Stimulated activated naive CD8-positive, alpha-beta T cell treated with anti-CD3 and anti-CD28 coated beads, Interleukin-15, amount 100 ng/mL, for 72 hours (primary cell): Measurements from ENCODE around the gene SDC4.
A peak's percentile ranks its signal among the peaks of the same experiment; 100 is the strongest.

Experiments used
- ATAC-seq: fragments of 150-1000 bp; cut with Tn5 transposase; 2 replicates; pipeline ENCODE4 v1.10.0; 2021; ENCODE audit warnings: mild to moderate bottlenecking, moderate library complexity
- DNase-seq, 2 donors: peaks; one replicate each; pipeline ENCODE4 v3.0.0; 2021 to 2022
- H3K27ac Mint-ChIP-seq, 2 donors: one replicate each; pipeline ENCODE4 v1.8.0; 2022; ENCODE audit warnings: mild to moderate bottlenecking in 2 of 2, mixed read lengths in 2 of 2, moderate library complexity in 2 of 2
- H3K27me3 Mint-ChIP-seq: one replicate; pipeline ENCODE4 v1.8.0; 2022; ENCODE audit warnings: mixed read lengths
- H3K4me1 Mint-ChIP-seq: one replicate; pipeline ENCODE4 v1.8.0; 2022; ENCODE audit warnings: mild to moderate bottlenecking, mixed read lengths
- H3K4me3 Mint-ChIP-seq, 2 donors: one replicate each; pipeline ENCODE4 v1.8.0; 2022; ENCODE audit warnings: mild to moderate bottlenecking in 2 of 2, mixed read lengths in 2 of 2, moderate library complexity in 1 of 2
- H3K9me3 Mint-ChIP-seq, 2 donors: one replicate each; pipeline ENCODE4 v1.8.0; 2022; ENCODE audit warnings: mixed read lengths in 2 of 2

Gene SDC4

GRCh38 chr20:45288860-45289259 is 59.4 kb downstream of the SDC4 start:
- H3K27me3 Mint-ChIP-seq, result peaks cover 51% of the 10 kb centered on the region

GRCh38 chr20:45288376-45288775 is 59.8 kb downstream of the SDC4 start:
- H3K4me3 Mint-ChIP-seq, result no peak overlapping the region
- no peak for ATAC-seq
- DNase-seq, result no peak
- H3K9me3 Mint-ChIP-seq, result no peaks in the 10 kb centered on the region
- H3K27me3 Mint-ChIP-seq, result peaks cover 49% of the 10 kb centered on the region
- peak overlapping the region in 1 of 2 donors; percentile 21 for H3K27ac Mint-ChIP-seq
- peaks cover 17% of the 10 kb centered on the region for H3K4me1 Mint-ChIP-seq

More at GRCh38 chr20:45288860-45289259, 59.4 kb downstream of the SDC4 start:
- H3K27ac Mint-ChIP-seq, result no peak overlapping the region
- peaks cover 21% of the 10 kb centered on the region for H3K4me1 Mint-ChIP-seq
- ATAC-seq (no peak), DNase-seq (no peak)
- no peaks in the 10 kb centered on the region for H3K9me3 Mint-ChIP-seq
- no peak overlapping the region for H3K4me3 Mint-ChIP-seq

DNA sequence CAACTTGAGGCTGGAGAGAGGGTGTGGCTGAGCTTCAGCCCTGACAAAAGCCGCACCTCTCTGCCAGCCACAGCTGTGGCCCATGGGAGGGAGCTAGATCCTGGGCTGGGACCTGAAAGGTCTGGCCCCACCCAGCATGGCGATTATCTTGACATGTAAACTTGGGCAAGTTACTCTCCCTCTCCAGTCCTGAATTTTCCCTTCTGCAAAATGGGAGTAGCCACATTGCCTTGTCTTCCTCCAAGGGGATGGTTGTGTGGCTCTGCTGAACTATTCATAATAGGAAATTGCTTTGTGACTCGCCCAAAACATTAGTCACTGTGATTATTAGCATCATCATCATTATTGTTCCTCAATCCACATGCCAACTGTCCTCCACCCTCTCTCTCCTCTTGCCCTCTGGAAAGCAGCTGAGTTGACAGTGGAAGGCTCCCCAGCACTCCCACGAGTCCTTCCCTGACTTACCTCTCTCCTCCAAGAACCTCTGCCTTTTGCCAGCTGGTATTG is 64.6 kb downstream of the SDC4 start:
- Mint-ChIP-seq H3K27me3 (peaks cover 37% of the 10 kb centered on the region), H3K27ac (no peak overlapping the region), H3K9me3 (no peaks in the 10 kb centered on the region), H3K4me3 (no peak overlapping the region), H3K4me1 (no peaks in the 10 kb centered on the region)
- ATAC-seq (no peak), DNase-seq (no peak)

GRCh38 chr20:45282700-45283550 is 65.3 kb downstream of the SDC4 start:
- DNase-seq (no peak), ATAC-seq (no peak)
- Mint-ChIP-seq H3K4me3 (no peak overlapping the region), H3K27me3 (peaks cover 36% of the 10 kb centered on the region), H3K27ac (no peak overlapping the region), H3K4me1 (no peaks in the 10 kb centered on the region), H3K9me3 (no peaks in the 10 kb centered on the region)

- Mint-ChIP-seq H3K4me1 (no peaks in the 10 kb centered on the region), H3K27me3 (peaks cover 40% of the 10 kb centered on the region), H3K27ac (no peak overlapping the region), H3K4me3 (no peak overlapping the region), H3K9me3 (no peaks in the 10 kb centered on the region)
- DNase-seq, result no peak
- no peak for ATAC-seq
Measured at GRCh38 chr20:45279992-45280391, 68.2 kb downstream of the SDC4 start.

DNA sequence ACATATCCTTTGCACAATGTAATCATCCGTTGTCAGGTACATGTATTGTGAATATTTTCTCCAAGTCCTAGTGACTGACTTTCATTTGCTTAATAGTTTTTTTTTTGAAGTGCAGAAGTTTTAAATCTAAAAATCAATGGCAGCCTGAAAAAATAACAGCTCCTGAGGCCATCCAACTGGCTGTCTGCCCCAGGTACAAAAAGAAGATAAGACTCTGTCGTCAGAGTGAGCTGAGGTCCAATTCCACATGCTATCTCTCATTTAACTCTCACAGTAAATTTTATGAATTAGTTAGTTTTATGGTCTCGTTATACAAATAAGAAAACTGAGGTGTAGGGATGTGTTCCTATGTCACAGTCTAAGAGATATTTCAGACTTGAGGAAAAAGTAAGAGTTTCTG is 72.9 kb downstream of the SDC4 start:
- Mint-ChIP-seq H3K4me3 (no peak overlapping the region), H3K27me3 (peaks cover 58% of the 10 kb centered on the region), H3K9me3 (no peaks in the 10 kb centered on the region), H3K4me1 (no peaks in the 10 kb centered on the region), H3K27ac (no peak overlapping the region)
- ATAC-seq (no peak), DNase-seq (no peak)
